GM23338 (cell line): ENCODE data around the gene ARF5. TPM values are rescaled to one million over a fixed set of nuclear protein-coding genes. Genes with fewer than 3 reads are reported as not detected.

Experiments used
- ATAC-seq: fragments of 200-7000 bp; cut with Tn5 transposase; 3 replicates; pipeline ENCODE4 v1.9.1; 2020
- DNase-seq: peaks from one replicate; pipeline ENCODE4 v3.0.0-alpha.2; 2015; ENCODE audit warnings: low spot score
- H2AFZ ChIP-seq: fragments of 200-600 bp; sonication (generic); 2 replicates; pipeline ENCODE4 v1.8.0; 2016; ENCODE audit warnings: antibody characterized with exemption, mild to moderate bottlenecking, moderate library complexity
- H3F3A ChIP-seq: fragments of 200-600 bp; sonication (generic); replicated peaks from 2 replicates; pipeline ENCODE4 v1.8.0; 2017; ENCODE audit warnings: antibody characterized with exemption, mixed run types, low read depth
- H3K27ac ChIP-seq: fragments of 200-600 bp; sonication (generic); 2 replicates; pipeline ENCODE4 v1.6.1; 2016; ENCODE audit warnings: low read depth
- H3K27me3 ChIP-seq: fragments of 200-600 bp; sonication (generic); 2 replicates; pipeline ENCODE4 v1.8.0; 2016; ENCODE audit warnings: mild to moderate bottlenecking, mixed run types, moderate library complexity; ENCODE audit not compliant: insufficient read depth
- H3K36me3 ChIP-seq: fragments of 200-600 bp; sonication (generic); 2 replicates; pipeline ENCODE4 v1.8.0; 2016; ENCODE audit warnings: mild to moderate bottlenecking; ENCODE audit not compliant: insufficient read depth
- H3K4me1 ChIP-seq: fragments of 200-600 bp; sonication (generic); 2 replicates; pipeline ENCODE4 v1.8.0; 2016; ENCODE audit warnings: mild to moderate bottlenecking, moderate library complexity; ENCODE audit not compliant: insufficient read depth
- H3K4me2 ChIP-seq: fragments of 200-600 bp; sonication (generic); 2 replicates; pipeline ENCODE4 v1.7.1; 2017; ENCODE audit warnings: mixed run types
- H3K4me3 ChIP-seq: fragments of 200-600 bp; sonication (generic); 2 replicates; pipeline ENCODE4 v1.6.1; 2016; ENCODE audit warnings: mixed run types
- H3K79me2 ChIP-seq: fragments of 200-600 bp; sonication (generic); replicated peaks from 2 replicates; pipeline ENCODE4 v1.8.0; 2017; ENCODE audit warnings: mild to moderate bottlenecking; ENCODE audit not compliant: insufficient read depth
- H3K9me2 ChIP-seq: fragments of 200-600 bp; sonication (generic); 2 replicates; pipeline ENCODE4 v1.8.0; 2017; ENCODE audit not compliant: insufficient read depth
- H4K20me1 ChIP-seq: fragments of 200-600 bp; sonication (generic); replicated peaks from 2 replicates; pipeline ENCODE4 v1.8.0; 2017; ENCODE audit warnings: mild to moderate bottlenecking; ENCODE audit not compliant: insufficient read depth
- H3K27ac Mint-ChIP-seq: 2 replicates; pipeline ENCODE4 v1.8.0; 2020; ENCODE audit warnings: inconsistent platforms, mild to moderate bottlenecking, moderate library complexity, mixed read lengths
- H3K27me3 Mint-ChIP-seq: 3 replicates; pipeline ENCODE4 v1.8.0; 2022; ENCODE audit warnings: low read depth, mild to moderate bottlenecking, moderate library complexity, mixed read lengths, inconsistent platforms; ENCODE audit not compliant: insufficient read depth, poor library complexity
- H3K36me3 Mint-ChIP-seq: 3 replicates; pipeline ENCODE4 v1.8.0; 2021; ENCODE audit warnings: low read depth, mild to moderate bottlenecking, inconsistent platforms, moderate library complexity, mixed read lengths
- H3K4me1 Mint-ChIP-seq: 3 replicates; pipeline ENCODE4 v1.8.0; 2020; ENCODE audit warnings: mild to moderate bottlenecking, inconsistent platforms, mixed read lengths
- H3K4me3 Mint-ChIP-seq: 3 replicates; pipeline ENCODE4 v1.8.0; 2021; ENCODE audit warnings: moderate library complexity, mild to moderate bottlenecking, inconsistent platforms, mixed read lengths
- H3K9me3 Mint-ChIP-seq: 3 replicates; pipeline ENCODE4 v1.8.0; 2020; ENCODE audit warnings: moderate library complexity, mild to moderate bottlenecking, inconsistent platforms, mixed read lengths
- ETS1 ChIP-seq: IDR thresholded peaks from 2 replicates; pipeline ENCODE4 v1.6.1; 2016; ENCODE audit warnings: antibody characterized with exemption
- JUNB ChIP-seq: IDR thresholded peaks from one replicate; pipeline ENCODE4 v1.6.1; 2016; ENCODE audit warnings: antibody characterized with exemption; ENCODE audit not compliant: unreplicated experiment
- POLR2AphosphoS5 ChIP-seq: IDR thresholded peaks from 2 replicates; pipeline ENCODE4 v1.6.1; 2016; ENCODE audit warnings: antibody characterized with exemption, low read depth
- STAT1 ChIP-seq: IDR thresholded peaks from one replicate; pipeline ENCODE4 v1.6.1; 2016; ENCODE audit warnings: antibody characterized with exemption; ENCODE audit not compliant: unreplicated experiment
- ZNF331 ChIP-seq: fragments of 250-450 bp; sonication (Bioruptor Pico); IDR thresholded peaks from 2 replicates; pipeline ENCODE4 v1.5.0; 2020; ENCODE audit warnings: low read depth, mild to moderate bottlenecking, moderate library complexity
- polyA plus RNA-seq: library from polyadenylated mRNA; unstranded; fragments of >200 nt; fragmentation: Nextera tagmentation; extraction: Ambion mirVana; gene quantifications from 2 replicates; pipeline ENCODE4 v1.2.1, GENCODE V29; 2016
- total RNA-seq: library from RNA; depleted of rRNA; stranded (reverse); fragments of >200 nt; shearing (Covaris generic); gene quantifications from 2 replicates; pipeline ENCODE4 v1.2.3, GENCODE V29; 2014
- TF ChIP-seq, protein P1 (sequence below): IDR thresholded peaks from one replicate; pipeline ENCODE4 v1.6.1; 2018; ENCODE audit warnings: antibody characterized with exemption; ENCODE audit not compliant: unreplicated experiment
- TF ChIP-seq, protein P2 (sequence below), 2 experiments: fragments of 200-600 bp in 1 of 2; sonication (generic) in 1 of 2; conservative IDR thresholded peaks; 2 replicates each; pipeline versions ENCODE4 v1.5.1 to v1.6.1; 2016 to 2017; ENCODE audit warnings: antibody characterized with exemption in 2 of 2, low read depth in 2 of 2, mild to moderate bottlenecking in 2 of 2, moderate library complexity in 1 of 2

The ARF5 gene
- total and polyA plus RNA-seq, 2 experiments from 2014 or later, result 196 to 201 TPM

- no peak for TF ChIP-seq ZNF331 (CRISPR knock-in tag)
- TF ChIP-seq, protein P1, sequence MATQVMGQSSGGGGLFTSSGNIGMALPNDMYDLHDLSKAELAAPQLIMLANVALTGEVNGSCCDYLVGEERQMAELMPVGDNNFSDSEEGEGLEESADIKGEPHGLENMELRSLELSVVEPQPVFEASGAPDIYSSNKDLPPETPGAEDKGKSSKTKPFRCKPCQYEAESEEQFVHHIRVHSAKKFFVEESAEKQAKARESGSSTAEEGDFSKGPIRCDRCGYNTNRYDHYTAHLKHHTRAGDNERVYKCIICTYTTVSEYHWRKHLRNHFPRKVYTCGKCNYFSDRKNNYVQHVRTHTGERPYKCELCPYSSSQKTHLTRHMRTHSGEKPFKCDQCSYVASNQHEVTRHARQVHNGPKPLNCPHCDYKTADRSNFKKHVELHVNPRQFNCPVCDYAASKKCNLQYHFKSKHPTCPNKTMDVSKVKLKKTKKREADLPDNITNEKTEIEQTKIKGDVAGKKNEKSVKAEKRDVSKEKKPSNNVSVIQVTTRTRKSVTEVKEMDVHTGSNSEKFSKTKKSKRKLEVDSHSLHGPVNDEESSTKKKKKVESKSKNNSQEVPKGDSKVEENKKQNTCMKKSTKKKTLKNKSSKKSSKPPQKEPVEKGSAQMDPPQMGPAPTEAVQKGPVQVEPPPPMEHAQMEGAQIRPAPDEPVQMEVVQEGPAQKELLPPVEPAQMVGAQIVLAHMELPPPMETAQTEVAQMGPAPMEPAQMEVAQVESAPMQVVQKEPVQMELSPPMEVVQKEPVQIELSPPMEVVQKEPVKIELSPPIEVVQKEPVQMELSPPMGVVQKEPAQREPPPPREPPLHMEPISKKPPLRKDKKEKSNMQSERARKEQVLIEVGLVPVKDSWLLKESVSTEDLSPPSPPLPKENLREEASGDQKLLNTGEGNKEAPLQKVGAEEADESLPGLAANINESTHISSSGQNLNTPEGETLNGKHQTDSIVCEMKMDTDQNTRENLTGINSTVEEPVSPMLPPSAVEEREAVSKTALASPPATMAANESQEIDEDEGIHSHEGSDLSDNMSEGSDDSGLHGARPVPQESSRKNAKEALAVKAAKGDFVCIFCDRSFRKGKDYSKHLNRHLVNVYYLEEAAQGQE, result no peak
- TF ChIP-seq JUNB, result no peak
- TF ChIP-seq STAT1, result no peak
- TF ChIP-seq, protein P2, sequence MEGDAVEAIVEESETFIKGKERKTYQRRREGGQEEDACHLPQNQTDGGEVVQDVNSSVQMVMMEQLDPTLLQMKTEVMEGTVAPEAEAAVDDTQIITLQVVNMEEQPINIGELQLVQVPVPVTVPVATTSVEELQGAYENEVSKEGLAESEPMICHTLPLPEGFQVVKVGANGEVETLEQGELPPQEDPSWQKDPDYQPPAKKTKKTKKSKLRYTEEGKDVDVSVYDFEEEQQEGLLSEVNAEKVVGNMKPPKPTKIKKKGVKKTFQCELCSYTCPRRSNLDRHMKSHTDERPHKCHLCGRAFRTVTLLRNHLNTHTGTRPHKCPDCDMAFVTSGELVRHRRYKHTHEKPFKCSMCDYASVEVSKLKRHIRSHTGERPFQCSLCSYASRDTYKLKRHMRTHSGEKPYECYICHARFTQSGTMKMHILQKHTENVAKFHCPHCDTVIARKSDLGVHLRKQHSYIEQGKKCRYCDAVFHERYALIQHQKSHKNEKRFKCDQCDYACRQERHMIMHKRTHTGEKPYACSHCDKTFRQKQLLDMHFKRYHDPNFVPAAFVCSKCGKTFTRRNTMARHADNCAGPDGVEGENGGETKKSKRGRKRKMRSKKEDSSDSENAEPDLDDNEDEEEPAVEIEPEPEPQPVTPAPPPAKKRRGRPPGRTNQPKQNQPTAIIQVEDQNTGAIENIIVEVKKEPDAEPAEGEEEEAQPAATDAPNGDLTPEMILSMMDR (conservative IDR thresholded peaks at IDR 0.05; ENCODE audit: low read depth in 2 of 2), result peak; percentile 83 to 94
- TF ChIP-seq ETS1, result no peak
- peak; percentile 93 for DNase-seq
- Histone ChIP-seq H3K36me3 (no peaks in the 10 kb centered on the region), H2AFZ (peak overlapping the region; percentile 48; the same call in 1 of the 2 replicates), H3F3A (0 out of 2 replicates have a peak, but pooled peaks cover 4% of the 10 kb centered on the region), H3K27me3 (no peaks in the 10 kb centered on the region), H3K9me2 (peaks cover 3% of the 10 kb centered on the region; the same call in 1 of the 2 replicates), H3K79me2 (no peaks in the 10 kb centered on the region), H3K4me2 (peak overlapping the region; percentile 34; the same call in 1 of the 2 replicates), H3K27ac (no peak overlapping the region), H4K20me1 (no peaks in the 10 kb centered on the region), H3K4me3 (peak overlapping the region; percentile 23; the same call in 1 of the 2 replicates), H3K4me1 (peaks cover 7% of the 10 kb centered on the region; the same call in 1 of the 2 replicates)
- Mint-ChIP-seq H3K27ac (no peak overlapping the region), H3K9me3 (no peaks in the 10 kb centered on the region), H3K4me3 (0 out of 3 replicates have a peak overlapping the region, but pooled peaks have one; percentile 7), H3K4me1 (peaks cover 11% of the 10 kb centered on the region), H3K36me3 (no peaks in the 10 kb centered on the region), H3K27me3 (peaks cover 3% of the 10 kb centered on the region)
- ATAC-seq, result peak; percentile 99
These were observed 41.1 kb downstream of the ARF5 start for GRCh38 chr7:127629268-127629854.

GRCh38 chr7:127632276-127632910 lies 44.2 kb downstream of the ARF5 start:
- Histone ChIP-seq H3K27ac (no peak overlapping the region), H3K4me2 (no peak overlapping the region), H3K9me2 (peaks cover 6% of the 10 kb centered on the region; the same call in 1 of the 2 replicates), H3F3A (0 out of 2 replicates have a peak, but pooled peaks cover 4% of the 10 kb centered on the region), H3K4me3 (no peak overlapping the region), H4K20me1 (no peaks in the 10 kb centered on the region), H3K27me3 (no peaks in the 10 kb centered on the region), H3K4me1 (peaks cover 7% of the 10 kb centered on the region; the same call in 1 of the 2 replicates), H3K36me3 (no peaks in the 10 kb centered on the region), H2AFZ (0 out of 2 replicates have a peak overlapping the region, but pooled peaks have one; percentile 63), H3K79me2 (no peaks in the 10 kb centered on the region)
- Mint-ChIP-seq H3K4me3 (no peak overlapping the region), H3K36me3 (no peaks in the 10 kb centered on the region), H3K4me1 (peaks cover 11% of the 10 kb centered on the region), H3K27me3 (peaks cover 3% of the 10 kb centered on the region), H3K9me3 (no peaks in the 10 kb centered on the region), H3K27ac (no peak overlapping the region)
- ATAC-seq, result no peak
- DNase-seq, result no peak
- TF ChIP-seq POLR2AphosphoS5 (no peak), ZNF331 (CRISPR knock-in tag) (no peak)
- TF ChIP-seq, protein P2 (conservative IDR thresholded peaks at IDR 0.05; ENCODE audit: low read depth in 2 of 2), result no peak
